IPS DF 6.9 (cell line): ENCODE measurements around the gene PDE4D.

Experiments used
- DNase-seq: peaks from one replicate; pipeline ENCODE4 v3.0.0-alpha.2; 2013; ENCODE audit warnings: low read depth, low spot score
- H3K27ac ChIP-seq: one replicate; pipeline ENCODE4 v1.5.1; 2013; ENCODE audit warnings: low read length, control low read depth
- H3K27me3 ChIP-seq: 2 replicates; pipeline ENCODE4 v1.6.1; 2013; ENCODE audit warnings: mild to moderate bottlenecking, low read length; ENCODE audit not compliant: control insufficient read depth, insufficient read depth
- H3K36me3 ChIP-seq: 2 replicates; pipeline ENCODE4 v1.6.1; 2013; ENCODE audit warnings: low read length; ENCODE audit not compliant: control insufficient read depth, insufficient read depth
- H3K4me1 ChIP-seq: 2 replicates; pipeline ENCODE4 v1.6.1; 2013; ENCODE audit warnings: low read length; ENCODE audit not compliant: control insufficient read depth, insufficient read depth
- H3K4me3 ChIP-seq: 2 replicates; pipeline ENCODE4 v1.5.1; 2013; ENCODE audit warnings: mild to moderate bottlenecking, low read length
- H3K9me3 ChIP-seq: 2 replicates; pipeline ENCODE4 v1.6.1; 2013; ENCODE audit warnings: low read length, inconsistent platforms; ENCODE audit not compliant: control insufficient read depth, insufficient read depth
- WGBS: extraction: QIAGEN DNeasy Blood & Tissue Kit; methylation state at CpG from one replicate; pipeline ENCODE4 v1.1.7; 2013; ENCODE audit warnings: mixed read lengths, missing lambda C conversion rate; ENCODE audit not compliant: insufficient read length, insufficient coverage; 5-methylcytosine and 5-hydroxymethylcytosine counted together

Gene PDE4D

GRCh38 chr5:59142927-59143326 lies 750.6 kb downstream of the PDE4D start:
- H3K9me3 ChIP-seq = no peaks in the 10 kb centered on the region
- no peaks in the 10 kb centered on the region for H3K27me3 ChIP-seq
- no peak overlapping the region for H3K4me3 ChIP-seq
- no peaks in the 10 kb centered on the region for H3K36me3 ChIP-seq
- H3K4me1 ChIP-seq = no peaks in the 10 kb centered on the region
- no peak for DNase-seq
- H3K27ac ChIP-seq = no peak overlapping the region

GRCh38 chr5:59142138-59142537 lies 751.4 kb downstream of the PDE4D start:
- no peaks in the 10 kb centered on the region for H3K9me3 ChIP-seq
- no peaks in the 10 kb centered on the region for H3K27me3 ChIP-seq
- no peak overlapping the region for H3K4me3 ChIP-seq
- no peak overlapping the region for H3K27ac ChIP-seq
- no peaks in the 10 kb centered on the region for H3K4me1 ChIP-seq
- no peak for DNase-seq
- no peaks in the 10 kb centered on the region for H3K36me3 ChIP-seq
- 100% methylated on average over 1 of the region's 2 CpGs for WGBS

GRCh38 chr5:59140133-59140532 lies 753.4 kb downstream of the PDE4D start:
- Histone ChIP-seq H3K9me3 (no peaks in the 10 kb centered on the region), H3K36me3 (no peaks in the 10 kb centered on the region), H3K4me3 (no peak overlapping the region), H3K27ac (no peak overlapping the region), H3K27me3 (no peaks in the 10 kb centered on the region), H3K4me1 (no peaks in the 10 kb centered on the region)
- DNase-seq = no peak
- WGBS = no CpG with 5 or more reads among the region's 2 CpGs

- no peaks in the 10 kb centered on the region for H3K9me3 ChIP-seq
- DNase-seq = no peak
- no peak overlapping the region for H3K27ac ChIP-seq
- WGBS = no CpG with 5 or more reads among the region's 1 CpG
- H3K4me1 ChIP-seq = no peaks in the 10 kb centered on the region
- no peak overlapping the region for H3K4me3 ChIP-seq
- H3K36me3 ChIP-seq = no peaks in the 10 kb centered on the region
- H3K27me3 ChIP-seq = no peaks in the 10 kb centered on the region
These were observed 753.8 kb downstream of the PDE4D start for GRCh38 chr5:59139695-59140094.

- Histone ChIP-seq H3K4me3 (no peak overlapping the region), H3K4me1 (no peaks in the 10 kb centered on the region), H3K36me3 (no peaks in the 10 kb centered on the region), H3K27ac (no peak overlapping the region), H3K27me3 (no peaks in the 10 kb centered on the region), H3K9me3 (no peaks in the 10 kb centered on the region)
- DNase-seq = no peak
- WGBS = no CpG with 5 or more reads among the region's 2 CpGs
These were observed 755.0 kb downstream of the PDE4D start for GRCh38 chr5:59138509-59138908.

- Histone ChIP-seq H3K4me3 (no peak overlapping the region), H3K27me3 (no peaks in the 10 kb centered on the region), H3K4me1 (no peaks in the 10 kb centered on the region), H3K9me3 (no peaks in the 10 kb centered on the region), H3K27ac (no peak overlapping the region), H3K36me3 (no peaks in the 10 kb centered on the region)
- no peak for DNase-seq
- WGBS = no CpG with 5 or more reads among the region's 2 CpGs
These were observed 755.7 kb downstream of the PDE4D start for GRCh38 chr5:59137846-59138245.

GRCh38 chr5:59136549-59136948 lies 757.0 kb downstream of the PDE4D start:
- Histone ChIP-seq H3K27ac (no peak overlapping the region), H3K9me3 (no peaks in the 10 kb centered on the region), H3K4me1 (no peaks in the 10 kb centered on the region), H3K27me3 (no peaks in the 10 kb centered on the region), H3K36me3 (no peaks in the 10 kb centered on the region), H3K4me3 (no peak overlapping the region)
- DNase-seq = no peak
- no CpG with 5 or more reads among the region's 2 CpGs for WGBS

- DNase-seq = no peak
- no peak overlapping the region for H3K27ac ChIP-seq
These were observed 758.9 kb downstream of the PDE4D start for GRCh38 chr5:59134471-59135163.

GRCh38 chr5:59133764-59134261 lies 759.7 kb downstream of the PDE4D start:
- no peak for DNase-seq
- Histone ChIP-seq H3K27me3 (no peaks in the 10 kb centered on the region), H3K9me3 (no peaks in the 10 kb centered on the region), H3K4me3 (no peak overlapping the region), H3K36me3 (no peaks in the 10 kb centered on the region), H3K27ac (no peak overlapping the region), H3K4me1 (no peaks in the 10 kb centered on the region)
- no CpG with 5 or more reads among the region's 2 CpGs for WGBS

More at GRCh38 chr5:59134471-59135163, 758.9 kb downstream of the PDE4D start:
- WGBS = no CpG with 5 or more reads among the region's 5 CpGs
- no peaks in the 10 kb centered on the region for H3K4me1 ChIP-seq
- H3K4me3 ChIP-seq = no peak overlapping the region
- H3K9me3 ChIP-seq = no peaks in the 10 kb centered on the region
- no peaks in the 10 kb centered on the region for H3K27me3 ChIP-seq
- no peaks in the 10 kb centered on the region for H3K36me3 ChIP-seq

- no peaks in the 10 kb centered on the region for H3K9me3 ChIP-seq
- no peak overlapping the region for H3K27ac ChIP-seq
- WGBS = no CpG with 5 or more reads among the region's 5 CpGs
- H3K4me3 ChIP-seq = no peak overlapping the region
- DNase-seq = no peak
- no peaks in the 10 kb centered on the region for H3K4me1 ChIP-seq
- H3K27me3 ChIP-seq = no peaks in the 10 kb centered on the region
- H3K36me3 ChIP-seq = no peaks in the 10 kb centered on the region
These were observed 761.4 kb downstream of the PDE4D start for GRCh38 chr5:59132131-59132530.

- H3K27ac ChIP-seq = no peak overlapping the region
- WGBS = no CpG with 5 or more reads among the region's 2 CpGs
- H3K27me3 ChIP-seq = no peaks in the 10 kb centered on the region
- no peak for DNase-seq
- no peaks in the 10 kb centered on the region for H3K9me3 ChIP-seq
- no peaks in the 10 kb centered on the region for H3K36me3 ChIP-seq
- no peaks in the 10 kb centered on the region; the same call in 1 of the 2 replicates for H3K4me1 ChIP-seq
- no peak overlapping the region for H3K4me3 ChIP-seq
These were observed 763.1 kb downstream of the PDE4D start for GRCh38 chr5:59130431-59130830.
